Cerebellar nuclear complex (tissue), 1 donor: ENCODE data around the gene GREB1L.
A peak's percentile ranks its signal among the peaks of the same experiment; 100 is the strongest.

Experiments
- DNase-seq, 2 experiments: peaks; one replicate each; lab custom pipeline; 2025; lab: John Stamatoyannopoulos, UW

The GREB1L gene

GRCh38 chr18:21450503-21450902 is 208.5 kb downstream of the GREB1L start:
- DNase-seq: no peak

GRCh38 chr18:21450913-21451312 is 208.9 kb downstream of the GREB1L start:
- DNase-seq: no peak

- no peak for DNase-seq
Observed at GRCh38 chr18:21451851-21452250, 209.8 kb downstream of the GREB1L start.

GRCh38 chr18:21452276-21452780 is 210.3 kb downstream of the GREB1L start:
- DNase-seq: no peak

- DNase-seq: no peak
Observed at GRCh38 chr18:21452796-21453510, 210.9 kb downstream of the GREB1L start.

- no peak for DNase-seq
Observed at GRCh38 chr18:21453511-21453901, 211.5 kb downstream of the GREB1L start.

- no peak for DNase-seq
Observed at GRCh38 chr18:21454725-21455124, 212.7 kb downstream of the GREB1L start.

GRCh38 chr18:21456428-21457178 is 214.6 kb downstream of the GREB1L start:
- no peak for DNase-seq

GRCh38 chr18:21457179-21457535 is 215.1 kb downstream of the GREB1L start:
- no peak for DNase-seq

- DNase-seq: peak; percentile 15 to 65
Observed at GRCh38 chr18:21458310-21458709, 216.3 kb downstream of the GREB1L start.

- DNase-seq: no peak
Observed at GRCh38 chr18:21458788-21459187, 216.8 kb downstream of the GREB1L start.

GRCh38 chr18:21459706-21460286 is 217.8 kb downstream of the GREB1L start:
- no peak for DNase-seq

GRCh38 chr18:21461460-21461859 is 219.4 kb downstream of the GREB1L start:
- no peak for DNase-seq

GRCh38 chr18:21463718-21464117 is 221.7 kb downstream of the GREB1L start:
- DNase-seq: no peak

GRCh38 chr18:21468514-21469164 is 226.6 kb downstream of the GREB1L start:
- DNase-seq: no peak

- no peak for DNase-seq
Observed at GRCh38 chr18:21472741-21473140, 230.7 kb downstream of the GREB1L start.

GRCh38 chr18:21474621-21475020 is 232.6 kb downstream of the GREB1L start:
- DNase-seq: no peak

GRCh38 chr18:21479721-21480120 is 237.7 kb downstream of the GREB1L start:
- no peak for DNase-seq

GRCh38 chr18:21481739-21482138 is 239.7 kb downstream of the GREB1L start:
- DNase-seq: no peak

GRCh38 chr18:21483051-21483450 is 241.0 kb downstream of the GREB1L start:
- no peak for DNase-seq

GRCh38 chr18:21484851-21485636 is 243.0 kb downstream of the GREB1L start:
- no peak for DNase-seq
